ENCODE measurements around the gene NCL. TPM values are rescaled to one million over a fixed set of nuclear protein-coding genes. Genes with fewer than 3 reads are reported as not detected.

The NCL gene
- total and polyA plus RNA-seq, 2 donors from 2014 or later: 191 to 382 TPM

GRCh38 chr2:231467613-231468530 is 3.6 kb upstream of the NCL start:
- peak in 1 of 5 donors; percentile 52 for DNase-seq
- TF ChIP-seq CTCF (IDR thresholded peaks at IDR 0.05; ENCODE audit: borderline replicate concordance, extremely low read depth, insufficient read depth): no peak
- Histone ChIP-seq H3K9me3 (ENCODE audit: control insufficient read depth in 2 of 3, insufficient read depth in 1 of 3, low read length in 3 of 3) (no peaks in the 10 kb centered on the region), H3K4me3 (ENCODE audit: low read length in 3 of 3) (no peak overlapping the region), H3K36me3 (ENCODE audit: control insufficient read depth in 2 of 3, insufficient read depth in 3 of 3, low read length in 3 of 3) (peaks cover 0 to 1% (median under 1%) of the 10 kb centered on the region in 3 donors), H3K27me3 (ENCODE audit: control insufficient read depth, insufficient read depth, low read length) (no peaks in the 10 kb centered on the region), H3K4me1 (ENCODE audit: control insufficient read depth in 2 of 3, insufficient read depth in 2 of 3, low read depth in 1 of 3, low read length in 3 of 3) (peaks cover 0 to 11% (median 7%) of the 10 kb centered on the region in 3 donors), H3K9ac (ENCODE audit: low read length in 3 of 3) (no peak overlapping the region), H3K27ac (ENCODE audit: low read depth in 2 of 2, low read length in 2 of 2) (no peak overlapping the region)
- no peak for FAIRE-seq
- intact Hi-C loops (cut with DNase I): no loop called here

- Histone ChIP-seq H3K27me3 (ENCODE audit: control insufficient read depth, insufficient read depth, low read length) (no peaks in the 10 kb centered on the region), H3K27ac (ENCODE audit: low read depth in 2 of 2, low read length in 2 of 2) (no peak overlapping the region), H3K4me1 (ENCODE audit: control insufficient read depth in 2 of 3, insufficient read depth in 2 of 3, low read depth in 1 of 3, low read length in 3 of 3) (peaks cover 0 to 16% (median 8%) of the 10 kb centered on the region in 3 donors), H3K36me3 (ENCODE audit: control insufficient read depth in 2 of 3, insufficient read depth in 3 of 3, low read length in 3 of 3) (peaks cover 0 to 8% (median 8%) of the 10 kb centered on the region in 3 donors), H3K9me3 (ENCODE audit: control insufficient read depth in 2 of 3, insufficient read depth in 1 of 3, low read length in 3 of 3) (no peaks in the 10 kb centered on the region), H3K4me3 (ENCODE audit: low read length in 3 of 3) (no peak overlapping the region), H3K9ac (ENCODE audit: low read length in 3 of 3) (no peak overlapping the region)
- DNase-seq (peak in 1 of 5 donors; percentile 41), FAIRE-seq (no peak)
- no peak for TF ChIP-seq CTCF (IDR thresholded peaks at IDR 0.05; ENCODE audit: borderline replicate concordance, extremely low read depth, insufficient read depth)
- intact Hi-C loops (cut with DNase I): no loop called here
Observed at GRCh38 chr2:231467016-231467545, 2.8 kb upstream of the NCL start.

- peaks cover 0 to 22% (median 8%) of the 10 kb centered on the region in 3 donors for H3K4me1 ChIP-seq (ENCODE audit: control insufficient read depth in 2 of 3, insufficient read depth in 2 of 3, low read depth in 1 of 3, low read length in 3 of 3)
Observed at GRCh38 chr2:231464576-231465540, 574 bp upstream of the NCL start.

More at GRCh38 chr2:231464576-231465540, 574 bp upstream of the NCL start:
- TF ChIP-seq CTCF (IDR thresholded peaks at IDR 0.05; ENCODE audit: borderline replicate concordance, extremely low read depth, insufficient read depth): no peak
- Histone ChIP-seq H3K9me3 (ENCODE audit: control insufficient read depth in 2 of 3, insufficient read depth in 1 of 3, low read length in 3 of 3) (no peaks in the 10 kb centered on the region), H3K4me3 (ENCODE audit: low read length in 3 of 3) (peak overlapping the region; percentile 66 to 91 (median 88)), H3K9ac (ENCODE audit: low read length in 3 of 3) (peak overlapping the region; percentile 14 to 88 (median 26)), H3K27ac (ENCODE audit: low read depth in 2 of 2, low read length in 2 of 2) (peak overlapping the region; percentile 93 to 100), H3K36me3 (ENCODE audit: control insufficient read depth in 2 of 3, insufficient read depth in 3 of 3, low read length in 3 of 3) (peaks cover 15 to 29% (median 27%) of the 10 kb centered on the region in 3 donors), H3K27me3 (ENCODE audit: control insufficient read depth, insufficient read depth, low read length) (no peaks in the 10 kb centered on the region)
- FAIRE-seq (no peak), DNase-seq (peak; percentile 99)
- intact Hi-C loops (cut with DNase I): no loop called here
